Tibial nerve (tissue), 4 donors: ENCODE results near the gene TAF11L13. TPM values are rescaled to one million over a fixed set of nuclear protein-coding genes. Genes with fewer than 3 reads are reported as not detected.

Experiments
- DNase-seq, 2 donors: peaks; one replicate each; pipeline ENCODE4 v3.0.0-alpha.2; 2019; ENCODE audit warnings: low spot score in 2 of 2
- H3K27ac ChIP-seq, 4 donors: fragments of 200-600 bp; sonication (generic) in 3 of 4; one replicate each; pipeline ENCODE4 v1.5.1; 2017 to 2019; ENCODE audit warnings: mild to moderate bottlenecking in 1 of 4
- H3K27me3 ChIP-seq, 2 donors: fragments of 200-600 bp; sonication (generic) in 1 of 2; one replicate each; pipeline versions ENCODE4 v1.5.1 to v1.6.0; 2017 to 2019
- H3K36me3 ChIP-seq, 3 donors: fragments of 200-600 bp; sonication (generic); one replicate each; pipeline ENCODE4 v1.5.1; 2018 to 2019
- H3K4me1 ChIP-seq, 4 donors: fragments of 200-600 bp; sonication (generic) in 3 of 4; one replicate each; pipeline ENCODE4 v1.5.1; 2017 to 2019
- H3K4me3 ChIP-seq, 4 donors: fragments of 200-600 bp; sonication (generic) in 3 of 4; one replicate each; pipeline ENCODE4 v1.5.1; 2017 to 2019; ENCODE audit warnings: mild to moderate bottlenecking in 1 of 4, moderate library complexity in 1 of 4
- H3K9me3 ChIP-seq, 4 donors: fragments of 200-600 bp; sonication (generic) in 3 of 4; one replicate each; pipeline ENCODE4 v1.5.1; 2017 to 2019
- CTCF ChIP-seq, 5 experiments: fragments of 200-600 bp in 3 of 5; fragments of 450-650 bp in 2 of 5; sonication (generic) in 3 of 5; IDR thresholded peaks; one replicate each; pipeline ENCODE4 v1.5.1; 2016 to 2019; ENCODE audit warnings: antibody characterized with exemption in 5 of 5, mild to moderate bottlenecking in 3 of 5, moderate library complexity in 2 of 5
- EP300 ChIP-seq, 2 donors: sonication (generic); formaldehyde crosslinking; IDR thresholded peaks; one replicate each; pipeline ENCODE4 v1.6.1; 2017; ENCODE audit warnings: antibody characterized with exemption in 2 of 2, mild to moderate bottlenecking in 1 of 2
- POLR2A ChIP-seq, 2 donors: fragments of 450-650 bp; IDR thresholded peaks; one replicate each; pipeline ENCODE4 v1.6.1; 2017; ENCODE audit warnings: antibody characterized with exemption in 2 of 2, mild to moderate bottlenecking in 2 of 2, moderate library complexity in 2 of 2
- WGBS, 2 donors: methylation state at CpG; one replicate each; pipeline ENCODE4 v1.1.5; 2018; 5-methylcytosine and 5-hydroxymethylcytosine counted together
- total RNA-seq, 4 donors: library from RNA; depleted of rRNA; stranded (reverse); fragments of >200 nt; gene quantifications; one replicate each; pipeline ENCODE4 v1.1.0, GENCODE V29; 2016

TAF11L13 gene
- total RNA-seq, 4 donors from 2014 or later = not detected

- peaks cover 0 to 5% (median under 1%) of the 10 kb centered on the region in 4 donors for H3K9me3 ChIP-seq
- H3K27me3 ChIP-seq = no peaks in the 10 kb centered on the region
- 66 to 67% methylated on average over 6 of the region's 6 CpGs for WGBS, 2 donors
- TF ChIP-seq POLR2A (IDR thresholded peaks at IDR 0.05) = no peak
- TF ChIP-seq CTCF (IDR thresholded peaks at IDR 0.05) = no peak
- TF ChIP-seq EP300 (IDR thresholded peaks at IDR 0.05) = no peak
- no peaks in the 10 kb centered on the region for H3K4me1 ChIP-seq
- no peak for DNase-seq
- no peak overlapping the region for H3K27ac ChIP-seq
- no peak overlapping the region for H3K4me3 ChIP-seq
- no peaks in the 10 kb centered on the region for H3K36me3 ChIP-seq
These were observed 24.0 kb downstream of the TAF11L13 start for GRCh38 chr5:17655921-17656320.

- Histone ChIP-seq H3K9me3 (peaks cover 0 to 4% (median 2%) of the 10 kb centered on the region in 4 donors), H3K36me3 (no peaks in the 10 kb centered on the region), H3K4me1 (no peaks in the 10 kb centered on the region), H3K27ac (no peak overlapping the region), H3K4me3 (no peak overlapping the region), H3K27me3 (no peaks in the 10 kb centered on the region)
- TF ChIP-seq EP300 (IDR thresholded peaks at IDR 0.05) (no peak), POLR2A (IDR thresholded peaks at IDR 0.05) (no peak), CTCF (IDR thresholded peaks at IDR 0.05) (no peak)
- 75 to 86% methylated on average over 8 of the region's 8 CpGs for WGBS, 2 donors
- DNase-seq = no peak
These were observed 31.3 kb downstream of the TAF11L13 start for GRCh38 chr5:17663182-17663581.

- no peaks in the 10 kb centered on the region for H3K36me3 ChIP-seq
- H3K4me3 ChIP-seq = no peak overlapping the region
- H3K27ac ChIP-seq = no peak overlapping the region
- WGBS, 2 donors = 92 to 95% methylated on average over 2 of the region's 2 CpGs
- H3K27me3 ChIP-seq = no peaks in the 10 kb centered on the region
- TF ChIP-seq POLR2A (IDR thresholded peaks at IDR 0.05) (no peak), EP300 (IDR thresholded peaks at IDR 0.05) (no peak), CTCF (IDR thresholded peaks at IDR 0.05) (no peak)
- no peak for DNase-seq
- H3K4me1 ChIP-seq = no peaks in the 10 kb centered on the region
- H3K9me3 ChIP-seq = peaks cover 0 to 10% (median 2%) of the 10 kb centered on the region in 4 donors
These were observed 33.9 kb downstream of the TAF11L13 start for GRCh38 chr5:17665836-17666235.

GRCh38 chr5:17666726-17667235 is 34.9 kb downstream of the TAF11L13 start:
- WGBS, 2 donors = 85 to 88% methylated on average over 3 of the region's 3 CpGs
- H3K27ac ChIP-seq = no peak overlapping the region

GRCh38 chr5:17670353-17670752 is 38.5 kb downstream of the TAF11L13 start:
- H3K9me3 ChIP-seq = peaks cover 0 to 12% (median 0%) of the 10 kb centered on the region in 4 donors
- H3K27me3 ChIP-seq = no peaks in the 10 kb centered on the region
- H3K4me1 ChIP-seq = no peaks in the 10 kb centered on the region
- WGBS, 2 donors = 97 to 98% methylated on average over 10 to 14 of the region's 14 CpGs
- no peak for DNase-seq
- TF ChIP-seq CTCF (IDR thresholded peaks at IDR 0.05) = no peak
- TF ChIP-seq POLR2A (IDR thresholded peaks at IDR 0.05) = no peak
- no peak for TF ChIP-seq EP300 (IDR thresholded peaks at IDR 0.05)
- no peak overlapping the region for H3K4me3 ChIP-seq
- no peaks in the 10 kb centered on the region for H3K36me3 ChIP-seq
- H3K27ac ChIP-seq = no peak overlapping the region

More at GRCh38 chr5:17666726-17667235, 34.9 kb downstream of the TAF11L13 start:
- H3K27me3 ChIP-seq = no peaks in the 10 kb centered on the region
- no peaks in the 10 kb centered on the region for H3K4me1 ChIP-seq
- no peaks in the 10 kb centered on the region for H3K36me3 ChIP-seq
- no peak overlapping the region for H3K4me3 ChIP-seq
- TF ChIP-seq EP300 (IDR thresholded peaks at IDR 0.05) (no peak), POLR2A (IDR thresholded peaks at IDR 0.05) (no peak), CTCF (IDR thresholded peaks at IDR 0.05) (no peak)
- DNase-seq = no peak
- peaks cover 0 to 16% (median 0%) of the 10 kb centered on the region in 4 donors for H3K9me3 ChIP-seq
